Measurements from ENCODE around the gene GRB14. TPM values are rescaled to one million over a fixed set of nuclear protein-coding genes. Genes with fewer than 3 reads are reported as not detected.
"Not testable (repeated sequence)": the region's sequence is repeated elsewhere in the genome, so short reads cannot be mapped to it uniquely, and the experiment has no call there.

Gene GRB14
- total RNA-seq = 0.43 and 0.52 TPM in 2 replicates
- polyA plus RNA-seq (2012) = 0.13 TPM

- DNase-seq (ENCODE audit: low read depth) = peak; percentile 35
These were observed at the start of gene GRB14 for GRCh38 chr2:164620873-164621763. TSS of gene GRB14 (minus strand) at chr2:164621482. CDS start at chr2:164621309, 173 bp downstream.

DNA sequence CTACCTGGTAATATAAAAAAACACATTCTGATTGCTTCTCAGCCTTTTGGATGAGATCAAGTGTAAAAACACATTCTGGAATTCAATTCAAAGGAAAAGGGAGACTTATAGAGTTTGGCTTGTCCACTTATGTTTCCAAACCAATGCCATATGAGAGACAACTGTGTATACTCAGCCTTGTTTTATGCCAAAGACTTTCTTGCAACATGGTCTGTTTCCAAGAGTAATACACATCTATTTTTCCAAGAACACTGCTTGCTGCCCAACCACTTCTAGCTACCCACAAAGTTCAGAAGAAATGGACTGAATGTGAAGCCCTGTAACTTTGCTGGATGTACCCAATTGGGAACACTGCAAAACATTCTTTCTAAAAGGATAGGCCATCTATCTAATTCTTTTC is 48.0 kb upstream of the GRB14 start:
- DNase-seq (ENCODE audit: low read depth) = no peak

GRCh38 chr2:164667566-164667965 is 46.3 kb upstream of the GRB14 start:
- no peak for DNase-seq (ENCODE audit: low read depth)

DNA sequence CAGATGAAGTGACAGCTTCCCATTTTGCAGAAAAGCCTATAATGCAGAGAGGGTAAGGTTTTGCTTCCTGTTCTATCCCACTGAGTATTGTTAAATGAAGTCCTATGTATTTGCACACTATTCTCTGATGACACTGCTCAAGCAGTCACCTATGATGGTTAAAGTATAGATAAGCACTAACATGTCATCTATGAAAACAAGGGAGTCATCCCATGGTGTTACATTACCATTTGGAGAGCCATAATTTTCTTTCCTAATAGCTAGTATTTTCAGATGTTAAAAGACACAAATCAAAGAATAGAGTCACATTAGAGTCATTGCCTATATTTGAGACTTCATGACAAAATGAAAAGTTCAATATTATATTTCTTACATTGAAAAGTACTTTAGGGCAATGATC is 42.8 kb upstream of the GRB14 start:
- DNase-seq (ENCODE audit: low read depth) = no peak

- no peak for DNase-seq (ENCODE audit: low read depth)
These were observed 41.8 kb upstream of the GRB14 start for GRCh38 chr2:164662868-164663631.

DNA sequence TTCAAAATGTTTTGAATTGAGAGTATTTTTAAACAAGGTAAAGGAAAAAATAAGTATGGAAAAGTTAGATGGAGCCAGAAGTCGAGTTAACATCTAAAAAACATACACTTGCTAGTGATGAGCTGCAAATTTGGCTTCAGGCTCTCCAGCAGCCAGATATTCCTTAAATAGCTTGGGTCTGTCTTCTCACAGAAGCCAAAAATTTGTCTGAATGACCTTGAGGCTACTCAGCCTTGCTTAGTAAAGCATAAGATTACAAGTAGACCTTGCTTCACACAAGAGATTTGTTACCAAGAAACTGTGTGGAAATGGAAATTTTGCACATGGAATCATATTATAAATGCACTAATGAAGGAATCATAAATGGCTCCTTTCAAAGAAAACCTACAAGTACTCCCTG is 40.8 kb upstream of the GRB14 start:
- no peak for DNase-seq (ENCODE audit: low read depth)

GRCh38 chr2:164661349-164661748 is 40.1 kb upstream of the GRB14 start:
- no peak for DNase-seq (ENCODE audit: low read depth)

GRCh38 chr2:164657129-164657528 is 35.8 kb upstream of the GRB14 start:
- peak; percentile 70 for DNase-seq (ENCODE audit: low read depth)

DNA sequence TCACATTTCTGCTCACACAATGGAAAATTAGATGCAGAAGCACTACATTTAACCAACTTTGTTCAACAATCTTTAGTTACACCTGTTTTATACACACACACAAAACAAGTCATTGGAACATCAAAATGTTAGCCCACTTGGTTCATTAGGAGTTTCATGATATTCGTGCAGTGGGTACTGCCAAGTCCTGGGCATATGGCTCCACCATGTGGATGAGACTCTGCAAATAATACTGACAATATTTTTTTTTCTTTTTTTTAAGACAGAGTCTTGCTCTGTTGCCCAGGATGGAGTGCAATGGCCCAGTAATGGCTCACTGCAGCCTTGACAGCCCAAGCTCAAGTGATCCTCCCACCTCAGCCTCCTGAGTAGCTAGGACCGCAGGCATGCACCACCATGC is 34.5 kb upstream of the GRB14 start:
- DNase-seq (ENCODE audit: low read depth) = peak; percentile 14

GRCh38 chr2:164655336-164655735 is 34.1 kb upstream of the GRB14 start:
- DNase-seq (ENCODE audit: low read depth) = no peak

DNA sequence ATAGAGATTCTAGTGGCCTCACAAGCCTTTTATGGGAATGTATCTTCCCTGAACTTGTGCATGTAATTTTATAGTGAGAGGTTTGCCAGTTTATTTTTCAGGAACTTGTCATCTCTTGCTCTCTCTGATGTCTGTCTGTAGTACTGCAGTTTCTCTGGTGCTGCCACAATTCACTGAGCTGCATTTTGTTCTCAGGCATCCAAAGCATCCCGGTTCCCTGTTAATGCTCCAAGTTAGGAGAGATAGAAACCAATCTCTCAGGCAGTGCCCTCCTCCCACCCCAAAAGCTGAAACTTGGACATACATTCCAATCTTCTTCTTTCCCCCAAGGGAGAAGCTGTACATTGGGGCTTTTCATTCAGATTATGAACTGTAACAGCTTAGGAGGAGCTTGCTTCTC is 30.1 kb upstream of the GRB14 start:
- no peak for DNase-seq (ENCODE audit: low read depth)

DNA sequence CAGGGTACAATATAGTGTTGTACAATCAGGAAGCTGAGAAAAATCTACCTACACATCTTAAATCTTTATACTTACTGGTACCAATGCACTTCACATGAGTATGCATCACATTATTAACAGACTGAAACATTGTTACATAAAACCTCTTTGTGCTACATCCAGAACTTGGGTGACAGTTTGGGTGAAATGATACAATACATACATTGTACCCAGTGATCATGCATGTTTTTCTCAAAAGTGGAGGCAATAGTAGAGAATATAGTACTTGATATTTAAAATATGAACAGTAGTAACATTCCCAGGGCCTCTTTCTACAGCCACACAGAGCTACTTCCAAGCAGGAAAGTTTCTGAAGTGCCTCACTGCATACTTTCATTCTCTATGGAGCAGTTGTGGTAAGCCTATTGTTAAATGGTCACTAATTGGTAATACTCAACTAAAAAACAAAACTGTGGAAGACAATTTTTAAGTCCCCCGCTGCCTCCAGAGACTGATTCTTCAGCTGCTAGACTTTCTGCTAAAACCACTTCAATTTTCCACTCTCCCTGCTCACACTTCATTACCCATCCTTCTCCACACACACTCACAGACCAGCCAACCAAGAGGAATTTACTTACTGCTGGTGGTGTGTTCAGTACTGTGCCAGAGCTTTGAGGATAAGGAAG is 22.9 kb upstream of the GRB14 start:
- no peak for DNase-seq (ENCODE audit: low read depth)

DNA sequence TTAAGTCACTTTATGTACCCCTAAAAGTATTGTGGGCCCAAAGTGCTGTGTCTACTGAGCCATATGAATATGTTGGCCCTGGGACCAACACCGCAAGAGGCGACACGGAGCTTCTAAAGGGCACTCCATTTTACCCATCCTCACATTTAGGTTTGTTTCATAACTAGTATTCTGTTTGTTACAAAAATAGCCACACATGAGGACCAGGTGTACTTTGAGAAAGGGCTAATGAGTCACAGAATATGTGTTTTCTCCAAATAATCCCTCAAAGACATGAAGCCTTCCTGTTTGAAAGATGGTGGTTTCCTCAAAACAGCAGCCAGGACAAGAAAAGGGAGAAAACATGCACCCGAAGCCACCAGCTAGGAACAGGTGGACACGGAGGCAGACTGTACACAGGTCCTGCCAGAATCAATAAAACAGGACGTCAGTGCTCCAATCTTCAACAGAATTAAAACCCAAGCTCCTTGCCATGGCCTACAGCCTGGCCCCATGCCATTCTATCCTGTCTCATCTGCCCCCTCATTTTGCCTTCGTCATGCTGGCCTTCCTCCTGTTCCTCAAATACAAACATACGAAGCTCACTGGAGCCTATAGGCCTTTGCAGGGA is 21.8 kb upstream of the GRB14 start:
- DNase-seq (ENCODE audit: low read depth) = no peak

- no peak for DNase-seq (ENCODE audit: low read depth)
These were observed 21.0 kb upstream of the GRB14 start for GRCh38 chr2:164642268-164642667.

DNA sequence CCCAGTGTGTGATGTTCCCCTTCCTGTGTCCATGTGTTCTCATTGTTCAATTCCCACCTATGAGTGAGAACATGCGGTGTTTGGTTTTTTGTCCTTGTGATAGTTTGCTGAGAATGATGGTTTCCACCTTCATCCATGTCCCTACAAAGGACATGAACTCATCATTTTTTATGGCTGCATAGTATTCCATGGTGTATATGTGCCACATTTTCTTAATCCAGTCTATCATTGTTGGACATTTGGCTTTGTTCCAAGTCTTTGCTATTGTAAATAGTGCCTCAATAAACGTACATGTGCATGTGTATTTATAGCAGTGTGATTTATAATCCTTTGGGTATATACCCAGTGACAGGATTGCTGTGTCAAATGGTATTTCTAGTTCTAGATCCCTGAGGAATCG is 7.0 kb upstream of the GRB14 start:
- DNase-seq (ENCODE audit: low read depth) = not testable (repeated sequence)

GRCh38 chr2:164625378-164625971 is 4.2 kb upstream of the GRB14 start:
- DNase-seq (ENCODE audit: low read depth) = no peak

- DNase-seq (ENCODE audit: low read depth) = no peak
These were observed 3.0 kb upstream of the GRB14 start for GRCh38 chr2:164624316-164624715.

DNA sequence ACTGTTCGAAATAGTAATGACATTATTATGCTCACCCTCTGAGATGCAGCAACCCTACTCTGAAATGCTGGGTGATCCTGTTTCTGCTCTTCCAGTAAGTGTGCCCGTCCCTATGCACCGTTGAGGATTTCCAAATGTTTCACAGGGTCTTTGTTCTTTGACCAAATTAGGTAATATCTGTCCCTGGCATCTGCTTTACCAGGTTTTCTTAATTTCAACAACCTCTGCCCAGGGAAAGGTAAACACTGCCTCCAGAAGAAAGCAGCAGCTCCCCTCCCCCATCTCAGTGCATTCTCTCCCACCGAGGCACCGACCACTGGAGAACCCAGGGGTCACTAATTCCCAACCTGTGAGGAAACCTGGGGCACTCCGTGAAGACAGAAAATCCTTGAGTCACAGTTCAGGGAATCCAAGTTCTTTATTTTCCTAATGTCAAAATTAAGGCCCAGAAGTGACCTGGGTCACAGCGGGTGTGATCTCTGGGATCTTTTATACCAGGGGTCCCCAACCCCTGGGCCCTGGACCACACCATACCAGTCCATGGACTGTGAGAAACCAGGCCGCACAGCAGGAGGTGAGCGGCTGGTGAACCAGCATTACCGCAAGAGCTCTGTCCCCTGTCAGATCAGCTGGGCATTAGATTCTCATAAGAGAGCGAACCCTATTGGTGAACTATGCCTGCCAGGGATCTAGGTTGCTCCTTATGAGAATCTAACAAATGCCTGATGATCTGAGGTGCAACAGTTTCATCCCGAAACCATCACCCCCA is 1.2 kb upstream of the GRB14 start:
- no peak for DNase-seq (ENCODE audit: low read depth)

- no peak for DNase-seq (ENCODE audit: low read depth)
These were observed 453 bp upstream of the GRB14 start for GRCh38 chr2:164621764-164622105.

- DNase-seq (ENCODE audit: low read depth) = no peak
These were observed 825 bp downstream of the GRB14 start for GRCh38 chr2:164620457-164620856.
